Muscle of back (tissue), 11 donors: ENCODE data around the gene CFHR1. TPM values are rescaled to one million over a fixed set of nuclear protein-coding genes. Genes with fewer than 3 reads are reported as not detected.

Experiments
- DNase-seq, 3 donors: peaks; one replicate each; pipeline versions ENCODE4 v3.0.0 to v3.0.0-alpha.2; 2013
- polyA plus RNA-seq, 10 donors: library from polyadenylated mRNA; unstranded; fragments of 120-200 nt; gene quantifications; one replicate each; pipeline ENCODE4 v1.2.1, GENCODE V29; 2013; ENCODE audit not compliant: insufficient read length in 10 of 10

CFHR1 gene
- polyA plus RNA-seq, 10 donors = 0.30 to 1.3 (median 0.36) TPM; not detected in 3

GRCh38 chr1:196875935-196876334 is 56.4 kb downstream of the CFHR1 start:
- no peak for DNase-seq

- peak in 1 of 3 donors; percentile 41 for DNase-seq
These were observed 58.4 kb downstream of the CFHR1 start for GRCh38 chr1:196877964-196878363.

Other genes with a start within 250 kb of the CFHR1 start
- 1 to 10 TPM; 3.2 to 8.8 (median 5.2) TPM for gene KCNT2, start 211.3 kb upstream of the CFHR1 start, polyA plus RNA-seq
- 100 to 1,000 TPM in 1 of 10 donors, 10 to 100 TPM in 9; 56.2 to 102 (median 80.1) TPM for gene CFH, start 167.7 kb upstream of the CFHR1 start, polyA plus RNA-seq
- gene CFHR3, start 44.9 kb upstream of the CFHR1 start, polyA plus RNA-seq = 1 to 10 TPM in 9 of 10 donors, under 1 TPM in 1; 0.83 to 2.8 (median 1.5) TPM
- gene CFHR4, start 68.3 kb downstream of the CFHR1 start, polyA plus RNA-seq = not detected
- gene CFHR2, start 124.0 kb downstream of the CFHR1 start, polyA plus RNA-seq = under 1 TPM in 1 of 10 donors, not detected in 9; 0.10 TPM
- gene CFHR5, start 157.8 kb downstream of the CFHR1 start, polyA plus RNA-seq = not detected
- gene F13B, start 247.5 kb downstream of the CFHR1 start, polyA plus RNA-seq = under 1 TPM in 1 of 10 donors, not detected in 9; 0.13 TPM